Thyroid gland (tissue), 4 donors: ENCODE results near the gene MYH14. TPM values are rescaled to one million over a fixed set of nuclear protein-coding genes. Genes with fewer than 3 reads are reported as not detected.
"Not testable (repeated sequence)": the region's sequence is repeated elsewhere in the genome, so short reads cannot be mapped to it uniquely, and the experiment has no call there.

Experiments used
- DNase-seq, 2 donors: peaks; one replicate each; pipeline ENCODE4 v3.0.0-alpha.2; 2019
- H3K27ac ChIP-seq, 3 donors: fragments of 200-600 bp; sonication (generic); 1 replicate in 2 of 3; 2 replicates in 1 of 3; pipeline ENCODE4 v1.5.1; 2016 to 2019; ENCODE audit warnings: mild to moderate bottlenecking in 1 of 3, moderate library complexity in 1 of 3
- H3K27me3 ChIP-seq: fragments of 200-600 bp; sonication (generic); one replicate; pipeline ENCODE4 v1.5.1; 2019
- H3K36me3 ChIP-seq, 2 donors: fragments of 200-600 bp; sonication (generic); one replicate each; pipeline ENCODE4 v1.5.1; 2016 to 2019
- H3K4me1 ChIP-seq, 2 donors: fragments of 200-600 bp; sonication (generic); one replicate each; pipeline ENCODE4 v1.5.1; 2017 to 2019
- H3K4me3 ChIP-seq, 3 donors: fragments of 200-600 bp; sonication (generic); replicated peaks in 1 of 3; 1 replicate in 2 of 3; 2 replicates in 1 of 3; pipeline ENCODE4 v1.5.1; 2016; ENCODE audit warnings: mild to moderate bottlenecking in 1 of 3
- H3K9me3 ChIP-seq: fragments of 200-600 bp; sonication (generic); one replicate; pipeline ENCODE4 v1.5.1; 2017
- CTCF ChIP-seq, 6 experiments: fragments of 200-600 bp in 3 of 6; fragments of 450-650 bp in 3 of 6; sonication (generic) in 3 of 6; IDR thresholded peaks; one replicate each; pipeline ENCODE4 v1.5.1; 2016 to 2019; ENCODE audit warnings: antibody characterized with exemption in 6 of 6, mild to moderate bottlenecking in 2 of 6, inconsistent platforms in 1 of 6, moderate library complexity in 1 of 6
- POLR2A ChIP-seq, 2 donors: fragments of 450-650 bp; IDR thresholded peaks; one replicate each; pipeline ENCODE4 v1.6.1; 2017; ENCODE audit warnings: antibody characterized with exemption in 2 of 2, mild to moderate bottlenecking in 2 of 2, moderate library complexity in 1 of 2
- WGBS, 2 donors: methylation state at CpG; one replicate each; pipeline ENCODE4 v1.1.5; 2017; 5-methylcytosine and 5-hydroxymethylcytosine counted together
- intact Hi-C: fragments of 100-400 bp; cut with DNase I; formaldehyde crosslinking; loops from one replicate; pipeline ENCODE4 v1.15.1; 2023
- total RNA-seq, 4 donors: library from RNA; depleted of rRNA; stranded (reverse); fragments of >200 nt; gene quantifications; one replicate each; pipeline ENCODE4 v1.2.3, GENCODE V29; 2016

Gene MYH14
- total RNA-seq, 4 donors from 2014 or later: 130 to 361 (median 183) TPM

GRCh38 chr19:50230379-50231351 is 27.2 kb downstream of the MYH14 start:
- Histone ChIP-seq H3K36me3 (no peaks in the 10 kb centered on the region), H3K4me3 (no peak overlapping the region), H3K9me3 (no peaks in the 10 kb centered on the region), H3K4me1 (peaks cover 28% of the 10 kb centered on the region in 2 donors), H3K27me3 (no peaks in the 10 kb centered on the region), H3K27ac (peak overlapping the region in 1 of 3 donors; percentile 79)
- no peak for TF ChIP-seq POLR2A (IDR thresholded peaks at IDR 0.05)
- no peak for TF ChIP-seq CTCF (IDR thresholded peaks at IDR 0.05)
- intact Hi-C loops: no loop called here
- no peak for DNase-seq
- 87 to 88% methylated on average over 51 to 52 of the region's 56 CpGs for WGBS, 2 donors

GRCh38 chr19:50231417-50231816 is 28.0 kb downstream of the MYH14 start:
- H3K4me3 ChIP-seq, intact Hi-C loops, H3K36me3 ChIP-seq, DNase-seq, H3K9me3 ChIP-seq, H3K27me3 ChIP-seq: not testable (repeated sequence)
- 66 to 97% methylated on average over 3 of the region's 3 CpGs for WGBS, 2 donors
- Histone ChIP-seq H3K4me1 (peaks cover 33 to 34% of the 10 kb centered on the region in 2 donors), H3K27ac (peak overlapping the region in 2 of 3 donors; percentile 79 to 89)

- no peaks in the 10 kb centered on the region for H3K9me3 ChIP-seq
- DNase-seq: peak in 1 of 2 donors; percentile 36
- TF ChIP-seq CTCF (IDR thresholded peaks at IDR 0.05): no peak
- H3K4me1 ChIP-seq: peaks cover 33 to 34% of the 10 kb centered on the region in 2 donors
- intact Hi-C loops: no loop called here
- H3K4me3 ChIP-seq: no peak overlapping the region
- WGBS, 2 donors: 70 to 83% methylated on average over 14 of the region's 16 CpGs
- H3K36me3 ChIP-seq: no peaks in the 10 kb centered on the region
- H3K27ac ChIP-seq: peak overlapping the region; percentile 73 to 89 (median 79)
- H3K27me3 ChIP-seq: no peaks in the 10 kb centered on the region
These were observed 28.4 kb downstream of the MYH14 start for GRCh38 chr19:50231821-50232220.

GRCh38 chr19:50232600-50232999 is 29.2 kb downstream of the MYH14 start:
- H3K4me1 ChIP-seq: peaks cover 33 to 34% of the 10 kb centered on the region in 2 donors
- no peaks in the 10 kb centered on the region for H3K36me3 ChIP-seq
- H3K4me3 ChIP-seq: no peak overlapping the region
- peak overlapping the region; percentile 73 to 89 (median 79) for H3K27ac ChIP-seq
- TF ChIP-seq POLR2A (IDR thresholded peaks at IDR 0.05): no peak
- TF ChIP-seq CTCF (IDR thresholded peaks at IDR 0.05): no peak
- no peaks in the 10 kb centered on the region for H3K9me3 ChIP-seq
- no peaks in the 10 kb centered on the region for H3K27me3 ChIP-seq
- 72 to 86% methylated on average over 3 of the region's 3 CpGs for WGBS, 2 donors
- DNase-seq: no peak
- intact Hi-C loops: no loop called here

GRCh38 chr19:50233308-50233910 is 30.0 kb downstream of the MYH14 start:
- 45% methylated on average over 22 to 23 of the region's 23 CpGs for WGBS, 2 donors
- H3K27ac ChIP-seq: peak overlapping the region; percentile 73 to 89 (median 79)
- no peaks in the 10 kb centered on the region for H3K9me3 ChIP-seq
- H3K4me1 ChIP-seq: peaks cover 33 to 34% of the 10 kb centered on the region in 2 donors
- peak; percentile 71 to 81 for DNase-seq
- intact Hi-C loops: no loop called here
- TF ChIP-seq CTCF (IDR thresholded peaks at IDR 0.05): no peak
- TF ChIP-seq POLR2A (IDR thresholded peaks at IDR 0.05): no peak
- no peak overlapping the region for H3K4me3 ChIP-seq
- no peaks in the 10 kb centered on the region for H3K27me3 ChIP-seq
- no peaks in the 10 kb centered on the region for H3K36me3 ChIP-seq
